ENCODE measurements around the gene FOXC2. TPM values are rescaled to one million over a fixed set of nuclear protein-coding genes. Genes with fewer than 3 reads are reported as not detected.

Gene FOXC2
- total and polyA plus RNA-seq, 2 experiments from 2014 or later: 1.2 to 2.5 TPM

- TF ChIP-seq EZH2phosphoT487 (IDR thresholded peaks at IDR 0.05; ENCODE audit: insufficient read depth, low read depth) (no peak), EZH2 (IDR thresholded peaks at IDR 0.05; ENCODE audit: insufficient read depth, poor library complexity, severe bottlenecking) (no peak)
- H3K9ac ChIP-seq: no peak overlapping the region
- peaks cover 9% of the 10 kb centered on the region for H3F3A ChIP-seq (ENCODE audit: insufficient read depth)
- no peak for DNase-seq
- H3K4me3 ChIP-seq: no peak overlapping the region
- H3K9me3 ChIP-seq (ENCODE audit: low read depth): no peaks in the 10 kb centered on the region
- no peaks in the 10 kb centered on the region for H3K36me3 ChIP-seq (ENCODE audit: low read depth)
- in situ Hi-C loops (cut with MboI): no loop called here
- H2AFZ ChIP-seq: no peak overlapping the region
- H3K4me1 ChIP-seq (ENCODE audit: insufficient read depth): peaks cover 16% of the 10 kb centered on the region
- no peaks in the 10 kb centered on the region for H3K27me3 ChIP-seq (replicated peaks; ENCODE audit: insufficient read depth)
- no peaks in the 10 kb centered on the region for H3K79me2 ChIP-seq (ENCODE audit: insufficient read depth)
- H3K4me2 ChIP-seq (ENCODE audit: unreplicated experiment): no peak overlapping the region
- 77 to 79% methylated on average over 18 of the region's 18 CpGs for WGBS, 2 experiments (ENCODE audit: low coverage in 1 of 2, low lambda C conversion rate in 2 of 2, missing lambda C conversion rate in 2 of 2)
- no peaks in the 10 kb centered on the region for H4K20me1 ChIP-seq (ENCODE audit: insufficient read depth)
- no peak overlapping the region for H3K27ac ChIP-seq
- no peaks in the 10 kb centered on the region for H3K9me2 ChIP-seq (ENCODE audit: insufficient read depth)
Measured at GRCh38 chr16:86597126-86597879, 30.7 kb downstream of the FOXC2 start.

DNA sequence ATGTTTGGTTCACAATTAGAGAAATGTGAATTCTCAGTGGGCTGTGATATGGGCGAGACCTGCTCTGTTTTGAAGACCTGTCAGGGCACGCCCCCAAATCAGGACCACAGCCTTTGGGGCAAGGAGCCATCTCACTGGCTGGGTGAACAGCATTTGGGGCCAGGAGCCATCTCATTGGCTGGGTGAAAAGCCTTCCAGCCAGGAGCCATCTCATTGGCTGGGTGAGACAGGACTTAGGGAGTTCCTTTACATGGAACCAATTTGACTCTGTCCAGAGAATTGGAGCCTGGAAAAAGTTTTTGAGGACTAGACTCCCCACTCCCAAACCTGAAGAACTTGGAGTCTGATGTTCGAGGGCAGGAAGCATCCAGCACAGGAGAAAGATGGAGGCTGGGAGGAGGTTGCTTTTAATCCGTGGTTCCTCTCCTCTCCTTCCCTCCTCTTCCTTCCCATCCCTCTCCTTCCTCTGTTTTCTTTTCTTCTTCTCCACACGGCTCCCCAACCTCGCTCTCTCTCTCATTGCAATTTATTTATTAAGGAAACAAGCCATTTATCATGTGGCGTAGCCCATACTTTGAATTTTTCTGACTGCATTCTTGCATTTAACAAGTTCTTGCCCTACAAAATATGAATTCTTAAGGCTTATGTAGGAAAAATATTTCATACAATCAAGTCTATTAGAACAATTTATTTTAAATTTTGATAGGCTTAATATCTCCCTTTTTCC is 31.4 kb downstream of the FOXC2 start:
- Histone ChIP-seq H3K9ac (peak overlapping the region; percentile 1; the same call in 1 of the 2 replicates), H3K36me3 (ENCODE audit: low read depth) (no peaks in the 10 kb centered on the region), H3K4me3 (peak overlapping the region; percentile 41), H4K20me1 (ENCODE audit: insufficient read depth) (no peaks in the 10 kb centered on the region), H3K27me3 (replicated peaks; ENCODE audit: insufficient read depth) (no peaks in the 10 kb centered on the region), H3F3A (ENCODE audit: insufficient read depth) (peaks cover 9% of the 10 kb centered on the region), H3K9me2 (ENCODE audit: insufficient read depth) (no peaks in the 10 kb centered on the region), H3K27ac (peak overlapping the region; percentile 25), H3K4me1 (ENCODE audit: insufficient read depth) (peaks cover 16% of the 10 kb centered on the region), H2AFZ (peak overlapping the region; percentile 39), H3K79me2 (ENCODE audit: insufficient read depth) (no peaks in the 10 kb centered on the region), H3K9me3 (ENCODE audit: low read depth) (no peaks in the 10 kb centered on the region), H3K4me2 (ENCODE audit: unreplicated experiment) (peak overlapping the region; percentile 50)
- no peak for DNase-seq
- WGBS, 2 experiments (ENCODE audit: low coverage in 1 of 2, low lambda C conversion rate in 2 of 2, missing lambda C conversion rate in 2 of 2): 41 to 43% methylated on average over 7 of the region's 7 CpGs
- in situ Hi-C loops (cut with MboI): no loop called here
- TF ChIP-seq EZH2phosphoT487 (IDR thresholded peaks at IDR 0.05; ENCODE audit: insufficient read depth, low read depth) (no peak), EZH2 (IDR thresholded peaks at IDR 0.05; ENCODE audit: insufficient read depth, poor library complexity, severe bottlenecking) (no peak)

- H2AFZ ChIP-seq: peak overlapping the region; percentile 47
- peak overlapping the region; percentile 25 for H3K27ac ChIP-seq
- H3K4me1 ChIP-seq (ENCODE audit: insufficient read depth): peaks cover 16% of the 10 kb centered on the region
- in situ Hi-C loops (cut with MboI): no loop called here
- H3K36me3 ChIP-seq (ENCODE audit: low read depth): no peaks in the 10 kb centered on the region
- DNase-seq: peak; percentile 77
- H3K27me3 ChIP-seq (replicated peaks; ENCODE audit: insufficient read depth): no peaks in the 10 kb centered on the region
- H3K9me2 ChIP-seq (ENCODE audit: insufficient read depth): no peaks in the 10 kb centered on the region
- 31 to 35% methylated on average over 22 of the region's 22 CpGs for WGBS, 2 experiments (ENCODE audit: low coverage in 1 of 2, low lambda C conversion rate in 2 of 2, missing lambda C conversion rate in 2 of 2)
- H3K4me2 ChIP-seq (ENCODE audit: unreplicated experiment): peak overlapping the region; percentile 50
- no peaks in the 10 kb centered on the region for H3K9me3 ChIP-seq (ENCODE audit: low read depth)
- peak overlapping the region; percentile 1; the same call in 1 of the 2 replicates for H3K9ac ChIP-seq
- no peaks in the 10 kb centered on the region for H3K79me2 ChIP-seq (ENCODE audit: insufficient read depth)
- no peak for TF ChIP-seq EZH2phosphoT487 (IDR thresholded peaks at IDR 0.05; ENCODE audit: insufficient read depth, low read depth)
- TF ChIP-seq EZH2 (IDR thresholded peaks at IDR 0.05; ENCODE audit: insufficient read depth, poor library complexity, severe bottlenecking): no peak
- peaks cover 9% of the 10 kb centered on the region for H3F3A ChIP-seq (ENCODE audit: insufficient read depth)
- peak overlapping the region; percentile 41 for H3K4me3 ChIP-seq
- H4K20me1 ChIP-seq (ENCODE audit: insufficient read depth): no peaks in the 10 kb centered on the region
Measured at GRCh38 chr16:86598607-86599565, 32.3 kb downstream of the FOXC2 start.

DNA sequence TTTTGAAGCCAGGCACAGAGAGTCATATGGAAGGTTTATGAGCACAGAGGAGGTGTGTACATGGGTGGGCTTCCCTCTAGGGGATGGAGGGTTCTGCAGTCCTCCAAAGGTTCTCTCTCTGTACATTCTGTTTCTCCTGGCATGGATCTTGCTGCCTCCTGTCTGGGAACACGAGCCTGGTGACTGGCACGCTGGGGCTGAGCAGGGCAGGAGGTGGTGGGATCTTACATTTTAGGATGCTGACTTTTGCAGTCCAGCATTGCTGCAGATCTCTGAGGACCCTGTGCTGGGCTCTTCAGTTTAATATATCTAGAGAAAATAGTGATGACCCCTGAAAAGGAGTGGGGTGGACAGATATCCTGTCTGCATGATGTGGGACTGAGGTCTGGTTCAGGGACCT is 34.7 kb downstream of the FOXC2 start:
- Histone ChIP-seq H4K20me1 (ENCODE audit: insufficient read depth) (no peaks in the 10 kb centered on the region), H3K4me1 (ENCODE audit: insufficient read depth) (peaks cover 16% of the 10 kb centered on the region), H3K27ac (no peak overlapping the region), H3K36me3 (ENCODE audit: low read depth) (no peaks in the 10 kb centered on the region), H3F3A (ENCODE audit: insufficient read depth) (peaks cover 9% of the 10 kb centered on the region), H3K27me3 (replicated peaks; ENCODE audit: insufficient read depth) (no peaks in the 10 kb centered on the region), H3K79me2 (ENCODE audit: insufficient read depth) (no peaks in the 10 kb centered on the region), H2AFZ (no peak overlapping the region), H3K4me3 (no peak overlapping the region), H3K9me2 (ENCODE audit: insufficient read depth) (no peaks in the 10 kb centered on the region), H3K9me3 (ENCODE audit: low read depth) (no peaks in the 10 kb centered on the region), H3K9ac (no peak overlapping the region), H3K4me2 (ENCODE audit: unreplicated experiment) (no peak overlapping the region)
- in situ Hi-C loops (cut with MboI): no loop called here
- 73 to 85% methylated on average over 2 of the region's 2 CpGs for WGBS, 2 experiments (ENCODE audit: low coverage in 1 of 2, low lambda C conversion rate in 2 of 2, missing lambda C conversion rate in 2 of 2)
- TF ChIP-seq EZH2 (IDR thresholded peaks at IDR 0.05; ENCODE audit: insufficient read depth, poor library complexity, severe bottlenecking) (no peak), EZH2phosphoT487 (IDR thresholded peaks at IDR 0.05; ENCODE audit: insufficient read depth, low read depth) (no peak)
- DNase-seq: no peak

All from GM23248 (cell line).